Measurements from ENCODE around the gene CDK6.

The CDK6 gene

GRCh38 chr7:92658671-92659070 is 177.7 kb downstream of the CDK6 start:
- in situ Hi-C loops (cut with MboI; ENCODE audit: low sequenced_read_pairs): no loop called here

GRCh38 chr7:92657391-92657790 is 179.0 kb downstream of the CDK6 start:
- in situ Hi-C loops (cut with MboI; ENCODE audit: low sequenced_read_pairs): no loop called here

- in situ Hi-C loops (cut with MboI; ENCODE audit: low sequenced_read_pairs): no loop called here
Observed at GRCh38 chr7:92656121-92656520, 180.3 kb downstream of the CDK6 start.

GRCh38 chr7:92655346-92655884 is 181.0 kb downstream of the CDK6 start:
- in situ Hi-C loops (cut with MboI; ENCODE audit: low sequenced_read_pairs): no loop called here

- in situ Hi-C loops (cut with MboI; ENCODE audit: low sequenced_read_pairs): no loop called here
Observed at GRCh38 chr7:92653136-92653535, 183.2 kb downstream of the CDK6 start.

GRCh38 chr7:92652536-92652935 is 183.8 kb downstream of the CDK6 start:
- in situ Hi-C loops (cut with MboI; ENCODE audit: low sequenced_read_pairs): no loop called here

GRCh38 chr7:92650391-92650790 is 186.0 kb downstream of the CDK6 start:
- in situ Hi-C loops (cut with MboI; ENCODE audit: low sequenced_read_pairs): no loop called here

- in situ Hi-C loops (cut with MboI; ENCODE audit: low sequenced_read_pairs): no loop called here
Observed at GRCh38 chr7:92648067-92648466, 188.3 kb downstream of the CDK6 start.

GRCh38 chr7:92647652-92648051 is 188.7 kb downstream of the CDK6 start:
- in situ Hi-C loops (cut with MboI; ENCODE audit: low sequenced_read_pairs): no loop called here

GRCh38 chr7:92647011-92647625 is 189.3 kb downstream of the CDK6 start:
- in situ Hi-C loops (cut with MboI; ENCODE audit: low sequenced_read_pairs): no loop called here

- in situ Hi-C loops (cut with MboI; ENCODE audit: low sequenced_read_pairs): no loop called here
Observed at GRCh38 chr7:92645114-92646061, 191.0 kb downstream of the CDK6 start.

GRCh38 chr7:92644406-92645113 is 191.8 kb downstream of the CDK6 start:
- in situ Hi-C loops (cut with MboI; ENCODE audit: low sequenced_read_pairs): no loop called here

- in situ Hi-C loops (cut with MboI; ENCODE audit: low sequenced_read_pairs): no loop called here
Observed at GRCh38 chr7:92643821-92644220, 192.6 kb downstream of the CDK6 start.

- in situ Hi-C loops (cut with MboI; ENCODE audit: low sequenced_read_pairs): no loop called here
Observed at GRCh38 chr7:92641921-92642511, 194.4 kb downstream of the CDK6 start.

GRCh38 chr7:92639966-92640365 is 196.4 kb downstream of the CDK6 start:
- in situ Hi-C loops (cut with MboI; ENCODE audit: low sequenced_read_pairs): loop anchor here (10.0 kb wide), 1 partner anchor 195 kb away; the partner anchor contains the start of gene CDK6

- in situ Hi-C loops (cut with MboI; ENCODE audit: low sequenced_read_pairs): loop anchor here (10.0 kb wide), 1 partner anchor 195 kb away; the partner anchor contains the start of gene CDK6
Observed at GRCh38 chr7:92639213-92639896, 197.0 kb downstream of the CDK6 start.

GRCh38 chr7:92636018-92636560 is 200.3 kb downstream of the CDK6 start:
- in situ Hi-C loops (cut with MboI; ENCODE audit: low sequenced_read_pairs): loop anchor here (10.0 kb wide), 1 partner anchor 199 kb away; the partner anchor contains the start of gene CDK6

GRCh38 chr7:92635538-92635937 is 200.8 kb downstream of the CDK6 start:
- in situ Hi-C loops (cut with MboI; ENCODE audit: low sequenced_read_pairs): loop anchor here (10.0 kb wide), 1 partner anchor 199 kb away; the partner anchor contains the start of gene CDK6

GRCh38 chr7:92634924-92635519 is 201.4 kb downstream of the CDK6 start:
- in situ Hi-C loops (cut with MboI; ENCODE audit: low sequenced_read_pairs): loop anchor here (10.0 kb wide), 1 partner anchor 200 kb away; the partner anchor contains the start of gene CDK6
